ENCODE results near the gene CPAMD8.

The CPAMD8 gene

GRCh38 chr19:16867211-16867610, 159.4 kb downstream of the CPAMD8 start:
- DNase-seq = no peak

- DNase-seq = no peak
Observed at GRCh38 chr19:16862826-16863415, 163.7 kb downstream of the CPAMD8 start.

GRCh38 chr19:16861834-16862233, 164.8 kb downstream of the CPAMD8 start:
- DNase-seq = no peak

DNA sequence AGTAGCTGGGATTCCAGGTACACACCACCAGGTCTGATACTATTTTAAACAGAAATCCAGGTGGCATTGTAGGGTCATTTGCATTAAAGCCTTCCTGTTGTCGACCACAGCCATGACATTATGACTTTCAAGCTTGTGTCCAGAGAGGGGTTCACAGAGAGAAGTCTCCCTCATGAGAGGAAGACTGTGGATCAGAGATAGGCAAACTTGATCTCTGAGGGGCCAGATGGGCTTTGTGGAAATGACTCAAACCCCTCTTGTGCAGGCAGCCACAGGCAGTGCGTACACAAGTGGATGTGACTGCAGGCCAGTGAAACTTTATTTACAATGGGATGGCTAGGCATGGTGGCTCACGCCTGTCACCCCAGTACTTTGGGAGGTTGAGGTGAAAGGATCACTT, 165.6 kb downstream of the CPAMD8 start:
- no peak for DNase-seq

- no peak for DNase-seq
Observed at GRCh38 chr19:16860118-16860517, 166.5 kb downstream of the CPAMD8 start.

DNA sequence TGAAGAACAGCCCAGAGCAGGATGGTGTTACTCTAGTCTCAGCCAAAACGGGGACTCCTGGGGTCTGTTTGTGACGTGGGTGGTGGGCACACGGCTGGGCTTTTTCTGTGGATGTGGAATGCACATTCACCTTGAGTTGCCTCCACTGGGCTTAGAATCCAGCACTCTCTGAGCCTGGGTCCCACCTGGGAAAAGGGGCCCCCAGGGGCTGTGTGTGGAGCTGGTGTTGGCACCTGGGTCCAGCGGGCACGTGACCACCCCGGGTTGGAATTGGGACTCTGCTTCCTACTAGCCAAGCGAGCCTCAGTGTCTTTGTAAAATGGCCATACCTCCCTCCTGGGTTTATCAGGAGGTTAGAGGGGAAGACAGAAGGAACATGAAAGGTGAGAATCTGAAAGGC, 167.0 kb downstream of the CPAMD8 start:
- DNase-seq = no peak

- DNase-seq = no peak
Observed at GRCh38 chr19:16856091-16856490, 170.5 kb downstream of the CPAMD8 start.

- no peak for DNase-seq
Observed at GRCh38 chr19:16853066-16853465, 173.5 kb downstream of the CPAMD8 start.

DNA sequence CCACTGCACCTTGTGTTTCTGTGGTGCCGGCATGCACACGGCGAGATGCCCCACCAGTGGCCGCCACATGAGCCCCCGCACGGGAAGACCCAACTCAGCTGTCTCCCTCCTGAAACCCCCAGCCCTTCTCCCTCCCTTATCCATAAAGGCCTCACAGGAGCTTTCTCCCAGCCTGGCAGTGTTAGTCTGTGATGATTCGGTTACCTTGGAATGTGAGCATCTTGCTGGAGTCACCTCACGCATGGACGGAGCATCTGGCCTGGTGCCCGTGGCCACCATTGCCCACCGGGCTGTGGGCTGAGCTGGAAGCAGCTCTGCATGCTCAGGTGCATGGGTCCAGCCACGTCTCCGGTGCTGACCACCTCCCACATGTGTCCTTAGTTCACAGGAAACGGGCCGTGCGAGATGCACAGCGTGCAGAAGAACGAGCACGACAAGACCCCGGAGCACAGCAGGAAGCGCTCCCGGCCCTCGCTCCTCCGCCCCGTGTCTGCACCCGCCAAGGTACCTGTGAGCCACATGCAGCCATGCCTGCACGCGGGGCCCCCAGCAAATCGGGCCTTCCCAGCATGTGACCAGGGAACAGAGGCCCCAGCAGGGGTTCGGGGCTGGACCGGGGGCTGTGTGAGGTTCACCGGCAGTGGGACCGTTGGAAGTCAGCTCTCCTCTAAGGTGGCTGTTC, 175.4 kb downstream of the CPAMD8 start:
- DNase-seq = no peak

- no peak for DNase-seq
Observed at GRCh38 chr19:16850133-16850532, 176.5 kb downstream of the CPAMD8 start.

DNA sequence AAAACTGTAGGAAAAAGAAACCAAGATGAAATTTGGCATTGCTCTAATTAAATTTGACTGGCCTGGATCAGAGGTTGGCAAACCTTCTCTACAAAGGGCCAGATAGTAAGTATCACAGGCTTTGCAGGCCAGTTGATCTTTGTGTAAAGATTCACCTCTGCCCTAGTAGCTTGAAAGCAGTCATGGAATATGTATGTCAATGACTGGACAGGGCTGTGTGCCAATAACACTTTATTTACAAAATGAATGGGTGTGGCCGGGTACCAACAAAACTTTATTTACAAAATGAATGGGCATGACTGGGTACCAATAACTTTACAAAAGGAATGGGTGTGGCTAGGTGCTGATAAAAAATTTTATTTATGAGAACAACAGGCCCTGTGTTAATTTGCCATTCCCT, 177.4 kb downstream of the CPAMD8 start:
- DNase-seq = no peak

DNA sequence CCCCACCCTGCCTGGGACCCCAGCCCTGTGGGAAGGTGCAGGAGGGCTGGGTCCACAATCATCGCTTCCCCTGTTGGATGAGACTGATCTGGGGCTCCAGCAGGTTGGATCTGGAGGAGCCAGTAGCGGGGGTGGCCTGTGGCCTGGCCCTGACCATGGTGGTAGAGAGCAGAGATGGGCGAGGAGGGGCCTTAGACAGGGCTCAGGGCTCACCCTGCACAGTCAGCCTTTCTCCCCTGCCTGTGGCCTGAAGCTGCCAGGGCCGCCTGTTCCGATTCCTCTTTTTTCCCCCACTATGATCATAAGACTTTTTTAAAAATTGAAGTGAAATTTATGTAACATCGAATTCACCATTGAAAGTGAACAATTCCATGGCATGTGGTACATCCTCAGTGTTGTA, 179.2 kb downstream of the CPAMD8 start:
- no peak for DNase-seq

DNA sequence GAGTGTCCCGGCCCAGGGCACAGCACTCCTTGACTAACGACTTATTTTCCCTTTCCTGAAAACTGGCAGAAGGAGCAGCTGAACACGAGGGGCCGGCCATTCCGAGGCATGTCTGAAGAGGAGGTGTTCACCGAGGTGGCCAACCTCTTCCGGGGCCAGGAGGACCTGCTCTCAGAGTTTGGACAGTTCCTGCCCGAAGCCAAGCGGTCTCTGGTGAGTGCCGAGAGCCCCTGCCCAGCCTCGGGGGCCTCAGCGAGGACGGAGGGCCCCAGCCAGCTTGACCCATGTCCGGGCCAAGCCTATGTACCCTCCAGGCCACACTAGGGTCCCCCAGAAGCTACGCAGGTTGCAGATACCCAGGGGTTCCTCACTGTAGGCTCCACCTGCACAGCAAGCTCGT, 179.7 kb downstream of the CPAMD8 start:
- no peak for DNase-seq

Measured in NCI-H187 (cell line).